GM12891 (cell line): ENCODE results near the gene DSCAM.

Source experiments
- POLR2A ChIP-seq: IDR thresholded peaks from 2 replicates; pipeline ENCODE4 v1.6.1; 2011; ENCODE audit warnings: low read depth, low read length, control low read depth
- POLR2AphosphoS5 ChIP-seq: IDR thresholded peaks from 2 replicates; pipeline ENCODE4 v1.6.1; 2011; ENCODE audit warnings: low read depth, low read length, control low read depth

DNA sequence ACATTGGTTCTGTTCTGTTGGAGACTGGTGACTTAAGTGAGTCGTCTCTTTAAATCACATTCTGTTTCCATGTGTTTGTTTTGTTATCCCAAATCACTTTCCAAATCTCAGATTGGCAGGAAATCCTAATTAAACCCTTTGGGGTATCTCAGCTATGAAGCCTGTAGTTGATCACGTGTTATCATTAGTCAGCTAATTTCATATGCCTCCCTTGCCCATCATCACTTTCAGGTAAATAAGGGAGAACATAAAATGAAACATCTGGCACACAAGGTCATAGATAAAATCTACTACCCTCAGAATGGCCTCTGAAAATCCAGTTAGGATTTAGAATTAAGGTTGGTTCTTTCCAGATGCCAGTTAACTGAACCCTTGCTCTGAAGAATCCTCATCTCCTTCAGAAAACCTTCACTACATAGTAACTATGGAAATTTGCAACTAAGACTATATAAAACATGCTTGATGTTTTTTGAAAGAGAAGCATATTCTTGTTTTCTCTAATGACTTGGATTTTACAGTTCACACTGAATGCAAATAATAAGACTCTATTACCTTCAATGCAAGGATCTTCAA, 401.5 kb downstream of the DSCAM start:
- TF ChIP-seq POLR2A (no peak), POLR2AphosphoS5 (no peak)
